CD4-positive, alpha-beta T cell treated with Interleukin-17A for 4 hours (primary cell): ENCODE measurements around the gene IL19.

Experiments used
- DNase-seq: peaks from one replicate; pipeline ENCODE4 v3.0.0-alpha.2; 2020; ENCODE audit warnings: mixed read lengths

The IL19 gene

DNA sequence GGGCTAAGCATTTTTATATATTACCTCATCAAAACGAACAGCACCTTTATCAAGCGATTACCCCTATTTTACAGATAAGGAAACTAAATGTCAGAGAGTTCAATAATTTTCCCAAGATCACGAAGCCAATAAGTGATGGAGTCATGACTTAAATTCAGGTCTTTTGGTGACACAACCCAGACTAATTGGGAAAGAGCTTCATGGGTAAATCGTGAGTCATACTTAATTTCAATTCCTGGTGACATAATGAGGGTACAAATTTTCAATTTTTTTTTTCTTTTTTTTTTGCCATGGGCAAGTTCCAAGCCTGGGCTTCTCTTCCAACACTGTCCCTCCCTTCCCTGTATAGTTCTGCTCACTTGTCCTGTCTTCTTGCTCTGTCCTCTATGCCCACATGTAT lies 31.8 kb downstream of the IL19 start:
- DNase-seq: no peak

DNA sequence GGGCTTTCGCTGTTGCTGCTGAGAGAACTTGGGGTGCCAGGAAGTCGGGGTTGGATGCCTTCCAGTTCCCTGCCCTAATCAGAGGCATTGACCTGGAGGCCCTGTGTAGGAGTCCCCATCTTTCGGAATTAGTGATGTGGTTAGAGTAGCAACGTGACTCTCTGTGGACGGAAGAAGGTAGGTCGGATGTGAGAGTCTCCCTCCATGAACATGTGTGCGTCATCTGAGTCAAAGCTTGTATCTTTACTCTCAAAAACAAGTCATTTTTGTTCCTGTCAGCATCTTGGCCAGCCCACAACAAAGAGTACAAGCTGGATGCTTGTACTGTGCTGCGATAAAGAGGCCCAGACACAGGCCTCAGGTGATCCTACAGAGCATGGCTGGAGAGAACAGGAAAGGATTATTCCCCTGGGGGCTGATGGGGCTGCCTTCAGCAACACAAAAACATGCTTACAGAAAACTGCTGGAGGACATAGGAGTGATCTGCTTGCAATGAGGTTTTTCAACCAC lies 32.7 kb downstream of the IL19 start:
- DNase-seq: peak; percentile 79

DNA sequence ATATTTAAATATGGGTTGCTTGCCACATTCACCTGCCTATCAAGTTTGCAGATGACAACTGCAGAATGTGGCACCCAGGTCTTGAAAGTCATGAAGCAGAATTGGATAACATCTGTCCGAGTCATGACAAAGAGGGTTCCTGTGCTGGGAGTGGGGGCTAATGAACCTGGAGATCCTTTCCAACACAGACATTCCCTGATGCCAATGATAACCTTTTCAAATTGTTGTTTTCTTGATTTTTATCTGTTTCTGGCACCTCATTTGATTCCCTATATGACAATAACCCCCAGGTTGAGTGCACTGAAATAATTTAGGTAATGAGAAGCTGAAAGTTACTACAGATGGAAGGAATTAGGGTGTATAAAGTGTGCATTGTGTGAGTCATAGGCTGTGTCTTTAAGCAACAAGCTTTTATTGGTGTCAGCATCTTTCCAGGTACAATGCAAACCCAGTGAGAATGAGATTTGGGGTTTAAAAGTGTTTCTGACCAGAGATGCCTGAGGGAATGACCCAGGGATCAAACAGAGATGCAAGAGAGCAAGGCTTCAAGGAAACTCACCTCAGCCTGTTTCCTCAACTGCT lies 33.7 kb downstream of the IL19 start:
- DNase-seq: no peak

DNA sequence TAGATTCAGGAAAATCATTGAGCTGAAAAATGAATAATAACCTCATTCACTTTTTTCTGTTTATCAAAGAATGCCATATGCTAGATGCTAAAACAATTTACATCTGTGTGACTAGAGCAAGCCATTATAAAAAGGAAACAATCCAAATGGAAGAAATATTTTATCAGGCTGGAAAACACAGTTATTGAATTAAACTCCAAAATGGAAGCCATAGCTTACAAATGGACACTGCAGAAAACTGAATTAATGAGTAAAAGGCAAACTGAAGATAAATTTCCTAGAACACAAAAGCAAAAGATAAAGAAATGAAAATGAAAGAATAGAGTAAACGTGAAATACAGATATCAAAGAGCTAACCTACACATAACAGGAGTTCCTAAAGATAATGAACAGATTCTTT lies 34.8 kb downstream of the IL19 start:
- no peak for DNase-seq

DNA sequence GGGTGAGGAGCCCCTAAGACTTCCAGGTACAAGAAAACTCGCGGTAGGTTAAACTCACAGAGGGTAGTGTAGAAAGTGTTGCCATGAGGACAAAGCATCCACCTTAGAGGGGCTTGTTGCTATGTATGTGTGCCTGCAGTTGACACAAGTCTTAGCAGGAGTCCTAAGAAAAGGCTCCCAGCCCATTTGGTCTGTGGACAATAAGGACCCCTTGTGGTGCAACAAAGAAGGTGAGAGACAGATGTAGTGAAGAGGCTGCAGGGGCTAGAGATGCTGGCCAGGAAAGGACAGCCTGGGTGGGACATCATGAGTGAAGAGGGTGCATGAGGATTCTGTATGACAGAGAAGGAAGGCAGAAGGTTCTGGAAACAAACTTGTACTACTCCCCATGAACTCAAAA lies 38.0 kb downstream of the IL19 start:
- peak; percentile 62 for DNase-seq

DNA sequence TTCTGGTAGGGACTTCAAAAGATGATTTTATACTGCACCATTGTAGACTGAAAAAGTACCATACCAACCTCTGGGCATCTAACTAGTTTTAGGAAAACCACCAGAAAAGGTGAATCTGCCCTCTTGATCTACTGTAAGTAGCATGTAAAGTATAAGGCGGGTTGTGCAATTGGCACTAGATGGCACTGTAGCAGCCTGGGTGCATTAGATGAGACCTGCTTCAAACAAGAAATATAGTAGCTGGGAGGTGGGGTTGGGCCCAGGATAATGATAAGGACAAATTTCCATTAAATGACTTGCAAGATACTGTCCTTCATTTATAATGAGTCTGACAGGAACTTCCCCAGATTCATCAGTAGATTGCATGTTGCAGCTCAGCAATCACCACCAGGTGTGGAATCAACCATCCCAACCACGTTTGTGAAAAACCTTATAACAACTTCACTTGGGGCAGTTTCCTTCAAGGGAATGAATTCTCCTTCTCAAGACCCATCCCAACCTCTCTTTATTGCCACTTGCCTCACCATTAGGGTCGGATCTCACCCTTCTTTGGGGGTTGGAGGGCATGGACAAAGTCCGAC lies 39.0 kb downstream of the IL19 start:
- peak; percentile 61 for DNase-seq

DNA sequence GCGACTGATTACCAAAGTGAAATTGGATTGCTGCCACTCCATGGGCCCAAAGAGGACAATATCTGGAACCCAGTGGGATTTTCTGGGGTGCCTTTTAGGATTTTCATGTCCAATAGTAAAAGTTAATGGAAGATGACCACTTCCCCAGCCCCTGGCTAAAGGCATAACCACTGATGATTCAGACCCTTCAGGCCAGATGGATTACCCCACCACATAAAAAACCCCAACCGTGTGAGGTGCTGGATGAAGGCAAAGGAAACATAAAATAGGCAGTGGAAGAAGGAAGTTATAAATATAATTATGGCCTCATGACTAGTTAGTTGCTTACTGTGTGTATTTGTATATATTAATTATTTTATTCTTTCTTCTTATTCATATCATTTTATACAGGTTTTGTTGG lies 41.9 kb downstream of the IL19 start:
- no peak for DNase-seq

DNA sequence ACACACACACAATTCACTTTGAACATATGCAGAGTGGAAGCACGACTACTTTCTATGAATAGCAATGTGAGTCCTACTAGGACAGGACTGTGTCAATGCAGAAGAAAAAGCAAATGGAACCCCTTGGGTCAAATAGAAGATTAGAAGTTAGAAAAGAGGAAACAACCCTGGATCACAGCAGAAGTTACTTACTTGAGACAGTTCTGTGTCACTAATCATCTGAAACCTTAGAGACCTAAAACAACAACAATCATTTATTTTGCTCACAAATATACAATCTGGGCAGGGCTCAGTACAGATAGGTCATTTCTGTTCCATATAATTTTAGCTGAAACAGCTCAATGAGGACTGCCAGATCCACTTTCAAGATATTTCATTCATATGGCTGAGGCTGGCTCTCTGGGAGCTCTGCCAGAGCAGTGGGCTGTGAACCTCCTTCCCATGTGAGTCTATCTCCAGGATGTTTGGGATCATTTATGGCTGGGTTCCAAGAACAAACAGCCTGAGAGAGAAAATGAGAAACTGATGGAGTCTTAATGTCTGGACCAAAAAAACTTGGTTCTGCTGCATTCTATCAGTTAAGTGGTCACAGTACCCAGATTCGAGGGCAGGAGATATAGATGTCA lies 44.3 kb downstream of the IL19 start:
- no peak for DNase-seq

DNA sequence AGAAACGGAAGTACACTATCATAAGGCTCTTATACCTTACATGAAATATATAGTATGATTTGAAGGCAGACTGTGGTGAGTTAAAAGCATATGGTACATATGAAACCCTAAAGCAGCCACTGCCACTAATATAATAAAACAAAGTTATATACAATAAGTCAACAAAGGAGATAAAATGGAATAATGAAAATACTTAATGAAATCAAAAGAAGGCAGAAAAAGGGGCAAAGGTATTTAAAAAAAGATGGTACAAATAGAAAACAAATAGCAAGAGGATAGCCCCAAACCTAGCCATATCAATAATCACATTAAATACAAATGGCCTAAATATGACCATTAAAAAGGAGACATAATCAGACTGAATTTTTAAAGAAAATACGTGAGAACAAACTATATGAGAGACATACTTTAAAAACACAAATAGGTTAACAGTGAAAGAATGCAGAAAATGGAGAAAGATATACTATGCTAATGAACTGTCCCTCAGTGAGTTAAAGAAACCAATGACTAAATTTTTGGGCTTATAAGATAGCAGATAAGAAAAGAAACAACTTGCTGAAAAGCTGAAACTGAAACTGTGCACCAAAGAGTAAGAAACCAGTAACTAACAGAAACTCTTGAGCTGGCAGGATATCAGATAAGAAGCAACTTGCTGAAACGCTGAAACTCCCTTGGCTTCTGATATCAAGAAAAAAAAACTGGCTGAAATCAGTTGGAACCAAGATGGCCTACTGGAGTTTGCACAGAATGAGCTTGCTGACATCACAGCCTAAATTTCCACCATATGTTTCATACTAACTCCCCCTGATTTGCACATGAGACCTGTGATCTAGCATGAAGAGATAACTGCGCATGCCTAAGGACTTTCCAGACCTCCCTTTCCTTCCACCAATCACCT lies 46.1 kb downstream of the IL19 start:
- peak; percentile 20 for DNase-seq

DNA sequence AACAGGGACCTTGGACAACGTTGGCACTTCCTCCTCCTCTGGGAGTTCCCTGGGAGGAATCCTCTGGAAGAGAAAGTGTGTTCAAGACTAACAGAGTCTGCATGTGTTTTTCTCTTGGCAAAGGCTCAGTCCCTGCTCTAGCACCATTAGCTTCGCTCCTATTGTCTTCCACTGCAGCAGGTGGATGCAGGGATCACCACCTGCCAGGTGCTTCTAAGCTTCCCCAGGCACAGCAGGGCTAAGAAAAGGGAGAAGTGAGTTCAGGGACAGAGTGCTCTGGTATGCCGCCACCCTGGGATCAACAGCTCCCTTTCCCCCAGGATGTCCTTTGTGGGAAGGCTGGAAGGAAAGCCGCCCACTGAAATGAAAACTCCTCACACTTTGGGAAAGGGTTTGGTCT lies 50.9 kb downstream of the IL19 start:
- no peak for DNase-seq

DNA sequence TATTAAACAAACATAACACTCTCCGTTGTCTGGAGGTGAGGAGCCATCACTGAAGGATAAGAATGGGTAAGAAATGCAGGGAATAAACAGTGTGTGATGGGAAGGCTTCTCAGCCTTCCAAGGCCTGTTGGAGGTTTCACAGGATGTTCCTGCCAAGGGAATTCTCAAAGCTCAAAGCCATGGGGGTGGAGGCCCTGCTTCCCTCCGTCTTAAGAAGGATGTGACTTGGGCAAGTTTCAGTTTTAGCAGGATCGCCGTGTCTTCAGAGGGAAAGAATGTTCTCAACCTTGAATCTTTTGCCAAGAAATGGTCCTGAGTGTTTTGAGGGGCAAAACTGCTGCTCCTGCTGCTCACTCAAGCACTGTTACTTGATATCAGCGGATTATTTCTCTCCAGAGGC lies 53.2 kb downstream of the IL19 start:
- DNase-seq: no peak

DNA sequence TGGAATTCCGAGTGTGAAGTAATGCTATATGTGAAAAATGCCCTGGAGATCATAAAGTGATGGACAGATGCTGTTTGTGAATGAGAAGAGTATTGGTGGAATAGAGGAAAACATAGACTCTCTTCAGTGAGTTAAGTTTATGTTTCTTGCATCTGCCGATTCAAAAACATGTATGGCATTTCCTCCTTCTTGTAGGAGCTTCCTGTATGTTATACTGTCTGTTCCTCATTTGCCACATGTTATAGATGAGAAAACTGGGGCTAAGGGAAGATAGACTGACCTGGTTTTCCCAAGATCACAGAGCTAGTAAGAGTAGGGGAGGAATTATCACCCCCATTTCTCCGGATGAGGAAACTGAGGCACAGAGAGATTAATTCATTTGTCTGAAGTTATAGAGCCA lies 53.8 kb downstream of the IL19 start:
- no peak for DNase-seq

DNA sequence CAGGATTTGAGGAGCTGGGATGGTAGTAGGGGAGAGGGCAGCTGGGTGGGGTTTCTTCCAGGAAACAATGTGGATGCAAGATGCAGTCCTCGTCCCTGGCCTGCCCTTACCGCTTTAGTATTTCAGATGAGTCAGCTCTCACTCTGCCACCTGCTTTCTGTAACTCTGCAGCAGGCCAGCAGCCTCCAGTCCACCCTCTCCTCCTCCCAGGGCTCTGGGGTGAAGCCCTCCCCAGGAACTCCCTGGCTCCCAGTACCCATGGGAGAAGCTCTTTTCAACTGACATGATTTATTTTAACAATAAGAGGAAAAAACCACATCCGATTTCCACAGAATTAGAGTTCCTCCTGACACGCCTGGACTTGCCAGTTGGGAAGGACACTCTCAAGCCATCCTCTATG lies 55.8 kb downstream of the IL19 start:
- DNase-seq: no peak

DNA sequence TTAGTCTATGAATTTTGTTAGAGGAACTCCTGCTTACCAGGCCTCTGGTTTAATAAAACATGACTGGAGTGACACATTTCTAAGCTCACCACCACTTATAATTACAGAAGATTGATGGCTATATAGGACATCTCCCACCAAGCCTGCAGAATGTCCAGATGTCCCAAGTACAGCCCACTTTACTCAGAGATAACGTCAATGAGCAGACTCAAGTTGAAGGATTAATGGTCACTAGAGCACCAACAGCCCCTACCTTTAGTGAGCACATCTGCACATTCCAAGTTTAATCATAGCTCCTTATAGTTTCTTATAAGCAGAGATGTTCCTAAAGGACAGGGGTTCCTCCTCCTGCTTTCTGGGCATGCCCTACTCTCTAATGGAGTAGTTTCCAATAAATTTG lies 57.5 kb downstream of the IL19 start:
- no peak for DNase-seq

DNA sequence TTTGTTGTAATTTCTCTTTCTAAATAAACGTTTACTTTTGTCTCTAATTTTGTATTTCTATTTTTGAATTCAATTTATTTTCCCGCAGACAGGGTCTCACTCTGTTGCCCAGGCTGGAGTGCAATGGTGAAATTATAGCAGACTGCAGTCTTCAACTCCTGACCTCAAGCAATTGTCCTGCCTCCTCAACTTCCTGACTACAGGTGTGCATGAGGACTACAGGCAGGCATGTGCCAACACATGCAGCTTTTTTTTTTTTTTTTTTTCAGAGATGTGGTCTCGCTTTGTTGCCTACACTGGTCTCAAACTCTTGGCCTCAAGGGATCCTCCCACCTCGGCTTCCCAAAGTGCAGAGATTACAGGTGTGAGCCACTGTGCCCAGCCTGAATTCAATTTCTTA lies 58.2 kb downstream of the IL19 start:
- DNase-seq: no peak

DNA sequence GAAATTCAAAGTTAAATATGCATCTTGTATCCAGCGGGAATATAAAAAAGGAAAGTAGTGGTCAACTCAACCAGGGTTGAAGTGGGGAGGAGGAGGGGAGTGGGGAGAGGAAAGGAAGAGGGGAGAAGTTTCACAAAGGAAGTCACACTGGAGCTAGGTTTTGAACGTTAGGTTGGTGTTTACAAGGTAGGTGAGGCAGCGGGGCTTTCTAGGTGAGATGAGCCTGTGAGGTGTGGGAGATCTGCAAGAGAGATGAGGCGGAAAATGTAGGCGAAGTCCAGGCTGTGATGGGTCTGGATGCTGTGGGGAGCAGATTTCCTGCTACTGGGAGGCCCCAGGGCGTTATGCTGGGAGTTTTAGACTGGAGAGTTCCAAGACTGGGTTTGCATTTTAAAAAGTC lies 58.7 kb downstream of the IL19 start:
- peak; percentile 41 for DNase-seq

DNA sequence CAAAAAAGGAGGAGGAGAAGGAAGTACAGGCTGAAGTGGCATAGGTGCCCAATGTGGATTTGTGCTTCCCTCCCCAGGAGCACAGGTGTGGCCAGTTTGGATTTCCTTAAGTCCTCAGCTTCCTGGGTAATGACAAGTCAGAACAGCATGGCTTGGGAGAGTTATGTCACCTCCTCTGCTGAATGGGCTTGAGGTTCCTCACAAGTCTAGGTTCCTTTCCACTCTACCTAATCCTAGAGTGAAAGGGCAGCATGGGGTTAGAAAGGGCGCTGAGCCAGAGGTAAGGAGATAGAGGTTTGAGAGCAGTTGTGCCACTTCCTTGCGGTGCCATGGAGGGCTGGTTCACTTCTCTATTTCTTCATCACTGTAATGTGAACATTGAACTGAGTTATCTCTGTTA lies 59.3 kb downstream of the IL19 start:
- DNase-seq: no peak

DNA sequence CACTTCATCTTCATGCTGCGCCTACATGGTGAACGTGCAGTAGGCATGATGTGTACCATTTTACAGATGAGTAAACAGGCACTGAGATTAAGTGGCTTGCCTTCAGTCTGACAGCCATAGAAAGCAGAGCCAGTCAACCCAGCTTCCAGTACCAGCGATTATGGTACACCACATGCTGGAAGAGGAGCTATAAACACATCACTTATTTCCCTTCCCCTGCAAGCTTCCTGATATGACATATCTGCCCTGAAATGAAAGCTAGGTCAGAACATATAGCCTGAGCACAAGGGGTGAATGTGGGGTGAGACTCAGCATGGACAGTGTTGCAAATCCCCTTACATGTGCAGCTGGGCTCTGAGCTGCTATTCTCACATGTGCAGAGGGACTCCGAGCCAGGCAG lies 61.1 kb downstream of the IL19 start:
- no peak for DNase-seq

DNA sequence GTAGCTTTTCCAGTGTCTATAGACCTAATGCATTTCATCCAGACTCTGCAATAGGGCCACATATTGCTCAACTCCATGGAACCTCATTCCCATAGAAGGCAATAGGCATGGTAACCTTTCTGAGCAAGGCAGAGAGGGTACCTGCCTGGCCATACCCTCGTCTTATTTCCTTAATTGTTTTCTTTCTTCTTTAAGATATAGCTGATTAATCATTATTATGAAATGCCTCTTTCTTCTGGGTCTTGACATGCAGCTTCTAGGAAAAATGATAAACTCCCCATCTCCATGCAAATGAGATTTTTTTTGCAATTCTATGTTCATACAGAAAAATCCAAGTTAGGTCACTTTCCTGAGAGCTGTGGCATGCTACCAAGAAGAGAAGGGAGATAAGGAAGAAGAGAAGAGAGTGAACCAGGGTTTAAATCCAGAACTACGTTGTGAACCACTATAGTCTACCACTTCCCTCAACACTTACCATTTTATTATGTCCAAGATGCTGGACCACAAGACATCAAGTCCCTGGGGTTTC lies 61.8 kb downstream of the IL19 start:
- no peak for DNase-seq

DNA sequence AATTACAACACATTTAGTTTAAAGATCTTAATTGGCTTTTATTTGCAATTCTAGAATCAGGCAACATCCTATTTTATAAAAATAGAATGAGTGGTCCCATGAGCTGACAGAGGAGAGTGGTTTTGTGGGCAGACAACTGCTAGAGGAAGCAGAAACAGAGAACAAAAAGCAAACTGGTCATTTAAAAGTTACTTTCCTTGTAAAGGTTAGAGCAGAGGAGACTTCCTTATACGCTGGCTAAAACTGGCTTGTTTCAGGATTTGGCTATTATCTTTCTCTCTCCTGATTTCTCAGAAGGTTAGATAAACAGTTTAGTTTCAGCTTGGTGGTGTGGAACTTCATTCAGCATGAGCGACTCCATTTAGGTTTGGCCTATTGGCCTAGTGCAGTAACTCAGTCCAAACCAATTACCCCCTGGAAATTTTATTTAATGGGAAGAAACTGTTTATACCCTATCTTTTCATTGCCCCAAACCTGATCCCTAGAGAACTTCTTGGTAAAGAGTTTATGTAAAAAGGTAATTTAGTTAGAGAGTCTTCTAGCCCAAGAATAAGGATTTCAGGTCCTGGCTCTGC lies 62.6 kb downstream of the IL19 start:
- no peak for DNase-seq

DNA sequence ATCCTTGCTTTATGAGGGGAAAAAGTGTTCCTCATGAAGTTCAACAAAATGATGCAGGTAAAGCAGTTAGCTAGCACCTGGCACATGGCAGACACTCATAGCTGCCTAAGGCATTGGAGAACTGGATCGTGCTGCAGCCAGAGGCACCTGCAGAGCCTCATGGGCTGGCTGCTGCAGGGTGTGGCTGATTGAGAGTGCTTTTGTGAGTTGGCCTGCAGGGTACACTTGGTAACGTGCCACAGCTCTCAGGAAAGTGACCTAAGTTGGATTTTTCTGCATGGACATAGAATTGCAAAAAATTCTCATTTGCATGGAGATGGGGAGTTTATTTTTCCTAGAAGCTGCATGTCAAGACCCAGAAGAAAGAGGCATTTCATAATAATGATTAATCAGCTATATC lies 63.2 kb downstream of the IL19 start:
- no peak for DNase-seq

DNA sequence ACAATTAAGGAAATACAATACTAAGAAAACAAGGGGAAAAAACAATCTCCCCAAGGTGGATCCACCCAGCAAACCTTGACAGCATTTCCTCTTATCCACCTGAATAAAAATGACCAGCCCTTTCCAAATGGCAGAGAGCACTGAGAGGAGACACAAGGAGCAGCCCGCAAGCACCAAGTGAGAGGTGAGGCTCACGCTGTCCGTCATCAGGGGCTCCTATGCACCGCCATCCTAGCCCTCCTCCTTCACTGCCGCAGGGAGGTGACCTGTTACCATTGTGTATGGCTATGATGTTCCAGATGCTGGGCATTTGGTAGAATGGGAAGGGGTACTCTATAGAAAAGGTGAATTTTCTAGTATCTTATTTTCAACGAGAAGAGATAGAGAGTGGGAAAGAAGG lies 63.6 kb downstream of the IL19 start:
- DNase-seq: no peak

DNA sequence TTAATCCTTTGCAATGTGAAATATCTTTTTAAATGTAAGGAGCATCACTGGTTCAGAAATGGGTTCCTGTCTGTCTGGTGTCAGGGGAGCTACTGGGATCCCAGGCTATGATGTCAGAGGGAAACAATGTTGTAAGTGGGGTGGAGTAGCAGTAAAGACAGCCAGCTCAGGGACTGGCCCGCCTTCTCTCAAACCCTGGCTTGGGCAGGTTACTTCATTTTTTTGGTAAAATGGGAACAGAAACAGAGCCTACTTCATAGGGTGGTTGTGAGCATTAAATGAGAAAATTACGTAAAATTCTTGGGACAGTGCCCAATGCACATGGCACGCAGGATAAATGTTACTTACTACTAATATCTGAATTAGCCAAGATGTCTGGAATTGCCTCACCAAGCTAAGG lies 64.1 kb downstream of the IL19 start:
- no peak for DNase-seq
